ENCODE data around the gene GALNT12.

Gene GALNT12

GRCh38 chr9:98892690-98893089 lies 85.2 kb downstream of the GALNT12 start:
- DNase-seq (ENCODE audit: low read depth) = no peak
- TF ChIP-seq CTCF (conservative IDR thresholded peaks at IDR 0.05; ENCODE audit: low read length) = no peak
- no peak overlapping the region for H3K4me3 ChIP-seq (ENCODE audit: low read length)

GRCh38 chr9:98894171-98894570 lies 86.7 kb downstream of the GALNT12 start:
- no peak for TF ChIP-seq CTCF (conservative IDR thresholded peaks at IDR 0.05; ENCODE audit: low read length)
- no peak overlapping the region for H3K4me3 ChIP-seq (ENCODE audit: low read length)
- no peak for DNase-seq (ENCODE audit: low read depth)

- no peak for TF ChIP-seq CTCF (conservative IDR thresholded peaks at IDR 0.05; ENCODE audit: low read length)
- no peak overlapping the region for H3K4me3 ChIP-seq (ENCODE audit: low read length)
- DNase-seq (ENCODE audit: low read depth) = no peak
Observed at GRCh38 chr9:98894761-98895160, 87.3 kb downstream of the GALNT12 start.

- TF ChIP-seq CTCF (conservative IDR thresholded peaks at IDR 0.05; ENCODE audit: low read length) = no peak
- DNase-seq (ENCODE audit: low read depth) = no peak
Observed at GRCh38 chr9:98896632-98897031, 89.2 kb downstream of the GALNT12 start.

GRCh38 chr9:98897745-98898144 lies 90.3 kb downstream of the GALNT12 start:
- DNase-seq (ENCODE audit: low read depth) = no peak
- no peak for TF ChIP-seq CTCF (conservative IDR thresholded peaks at IDR 0.05; ENCODE audit: low read length)
- H3K4me3 ChIP-seq (ENCODE audit: low read length) = no peak overlapping the region

More at GRCh38 chr9:98896632-98897031, 89.2 kb downstream of the GALNT12 start:
- H3K4me3 ChIP-seq (ENCODE audit: low read length) = no peak overlapping the region

GRCh38 chr9:98899408-98900056 lies 92.1 kb downstream of the GALNT12 start:
- peak; percentile 92 for DNase-seq (ENCODE audit: low read depth)
- H3K4me3 ChIP-seq (ENCODE audit: low read length) = no peak overlapping the region
- TF ChIP-seq CTCF (conservative IDR thresholded peaks at IDR 0.05; ENCODE audit: low read length) = no peak

Measured in AG10803 (cell line).